GM10266 (cell line): ENCODE measurements around the gene NUBPL.
"Not testable (repeated sequence)": the region's sequence is repeated elsewhere in the genome, so short reads cannot be mapped to it uniquely, and the experiment has no call there.

ENCODE experiments used
- DNase-seq: peaks from one replicate; pipeline ENCODE4 v3.0.0; 2012; ENCODE audit errors: extremely low spot score
- CTCF ChIP-seq: IDR thresholded peaks from 2 replicates; pipeline ENCODE4 v1.5.1; 2012; ENCODE audit warnings: mild to moderate bottlenecking, low read depth; ENCODE audit not compliant: control insufficient read depth, insufficient read depth; ENCODE audit errors: missing control alignments

Gene NUBPL

GRCh38 chr14:31726337-31726736 is 165.1 kb downstream of the NUBPL start:
- TF ChIP-seq CTCF, result no peak
- DNase-seq, result no peak

- no peak for TF ChIP-seq CTCF
- DNase-seq, result no peak
Measured at GRCh38 chr14:31727797-31728196, 166.6 kb downstream of the NUBPL start.

- no peak for TF ChIP-seq CTCF
- no peak for DNase-seq
Measured at GRCh38 chr14:31740688-31741087, 179.5 kb downstream of the NUBPL start.

DNA sequence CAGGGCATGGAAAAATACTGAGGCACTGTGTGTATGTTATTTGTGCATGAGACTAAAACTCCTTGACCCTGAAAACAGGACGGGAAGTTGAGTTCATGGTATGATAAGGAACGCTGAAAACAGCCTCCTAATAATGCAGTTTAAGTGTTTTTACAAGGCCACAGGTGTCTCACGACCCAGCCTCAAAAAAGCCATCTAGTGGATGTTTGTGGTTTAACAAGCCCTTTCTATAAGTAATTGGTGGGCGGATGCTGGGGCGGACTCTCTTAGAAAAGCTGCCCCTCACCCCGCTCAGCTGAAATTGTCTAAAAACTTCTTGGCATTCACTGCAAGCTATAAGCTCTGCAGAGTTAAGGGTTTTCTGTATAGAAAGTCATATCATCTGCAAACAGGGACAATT is 184.5 kb downstream of the NUBPL start:
- TF ChIP-seq CTCF, result no peak
- no peak for DNase-seq

- DNase-seq, result no peak
- no peak for TF ChIP-seq CTCF
Measured at GRCh38 chr14:31746326-31746725, 185.1 kb downstream of the NUBPL start.

GRCh38 chr14:31749275-31749674 is 188.1 kb downstream of the NUBPL start:
- no peak for DNase-seq
- TF ChIP-seq CTCF, result no peak

DNA sequence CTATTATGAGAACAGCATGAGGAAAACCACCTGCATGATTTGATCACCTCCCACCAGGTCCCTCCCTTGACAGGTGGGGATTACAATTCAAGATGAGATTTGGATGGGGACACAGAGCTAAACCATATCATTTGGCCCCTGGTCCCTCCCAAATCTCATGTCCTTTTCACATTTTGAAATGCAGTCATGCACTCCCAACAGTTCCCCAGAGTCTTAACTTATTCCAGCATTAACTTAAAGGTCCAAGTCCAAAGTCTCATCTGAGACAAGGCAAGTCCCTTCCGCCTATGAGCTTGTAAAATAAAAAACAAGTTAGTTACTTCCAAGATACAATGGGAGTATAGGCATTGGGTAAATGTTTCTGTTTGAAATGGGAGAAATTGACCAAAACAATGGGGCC is 189.8 kb downstream of the NUBPL start:
- DNase-seq, result not testable (repeated sequence)

DNA sequence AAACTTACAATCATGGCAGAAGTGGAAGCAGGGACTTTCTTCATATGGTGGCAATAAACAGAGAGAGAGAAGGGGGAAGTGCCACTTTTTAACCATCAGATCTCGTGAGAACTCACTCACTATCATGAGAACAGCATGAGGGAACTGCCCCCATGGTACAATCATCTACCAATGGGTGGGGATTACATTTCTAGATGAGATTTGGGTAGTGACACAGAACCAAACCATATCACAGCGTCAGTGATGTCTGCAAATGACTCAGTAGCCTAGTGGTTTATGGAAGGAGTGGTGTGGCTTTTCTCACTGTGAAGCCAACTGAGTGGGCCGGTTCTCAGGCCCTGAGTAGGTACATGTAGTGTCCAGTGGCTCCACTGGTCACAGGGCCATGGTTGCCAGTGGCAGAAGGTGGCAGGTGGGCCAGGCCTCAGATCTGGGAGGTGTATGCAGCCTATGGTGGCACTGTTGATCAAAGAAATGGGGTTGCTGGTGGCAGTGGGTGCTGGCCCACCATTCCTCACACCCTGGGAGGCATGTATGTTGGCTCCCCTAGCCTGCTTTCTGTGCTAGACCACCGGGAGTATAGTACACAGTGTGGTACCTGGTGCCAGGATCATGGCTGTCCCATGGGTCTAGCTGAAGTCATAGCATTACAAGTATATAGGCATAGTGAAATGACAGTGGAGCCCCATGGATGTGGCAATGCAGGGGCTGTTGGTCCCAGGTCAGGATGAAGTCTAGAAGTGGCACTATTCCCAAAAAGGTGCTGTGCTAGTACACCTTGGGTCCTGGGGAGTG is 191.9 kb downstream of the NUBPL start:
- DNase-seq, result no peak
- TF ChIP-seq CTCF, result no peak
